Measurements from ENCODE around the gene ALKBH4.

The ALKBH4 gene

GRCh38 chr7:102453319-102453718, 11.3 kb downstream of the ALKBH4 start:
- DNase-seq = no peak

GRCh38 chr7:102452451-102452850, 12.2 kb downstream of the ALKBH4 start:
- DNase-seq = no peak

DNA sequence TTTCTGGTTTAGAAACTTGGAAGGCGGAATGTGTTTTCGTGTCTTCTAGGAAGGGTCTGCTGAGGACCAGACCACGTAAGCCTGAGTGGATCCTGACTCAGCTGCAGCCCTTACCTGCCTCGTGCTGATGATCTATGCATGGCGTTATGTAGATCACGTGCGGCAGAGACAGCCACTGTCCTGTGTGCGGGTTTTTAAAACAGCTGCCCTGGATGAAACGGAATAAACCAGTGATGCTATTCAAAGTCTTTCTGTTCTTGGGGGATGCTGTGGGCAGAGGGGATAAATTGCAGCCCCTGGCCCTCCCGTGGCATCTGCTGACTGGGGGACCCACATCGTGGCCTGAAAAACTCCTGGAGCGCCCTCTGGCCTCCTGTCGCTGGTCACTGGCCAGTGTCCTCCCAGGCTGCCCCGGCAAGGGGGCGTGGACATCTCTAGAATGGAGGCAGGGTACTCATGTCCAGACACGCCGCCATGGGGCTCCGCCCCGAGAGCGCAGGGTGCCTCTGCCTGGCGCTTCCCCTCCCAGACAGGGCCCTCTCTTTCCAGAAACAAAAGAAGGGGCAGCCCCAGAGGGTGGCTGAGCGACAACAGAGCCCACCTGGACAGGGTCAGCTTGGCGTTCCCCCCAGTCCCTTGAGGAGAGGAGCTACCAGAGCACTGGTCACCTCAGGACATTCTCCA, 13.2 kb downstream of the ALKBH4 start:
- DNase-seq = no peak

GRCh38 chr7:102450242-102450641, 14.4 kb downstream of the ALKBH4 start:
- DNase-seq = no peak

DNA sequence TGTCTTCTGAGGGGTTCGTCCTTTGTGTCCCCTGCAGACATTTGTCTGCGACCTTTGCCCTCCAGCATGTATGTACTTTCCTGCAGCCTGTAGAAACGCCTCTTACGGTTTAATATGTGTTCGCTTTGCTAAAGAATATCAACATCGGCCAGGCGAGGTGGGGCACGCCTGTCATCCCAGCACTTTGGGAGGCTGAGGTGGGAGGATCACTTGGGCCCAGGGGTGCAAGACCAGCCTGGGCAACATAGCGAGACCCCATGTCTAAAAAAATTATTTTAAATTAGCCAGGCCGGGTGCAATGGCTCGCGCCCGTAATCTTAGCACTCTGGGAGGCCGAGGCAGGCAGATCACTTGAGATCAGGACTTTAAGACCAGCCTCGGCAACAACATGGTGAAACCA, 15.5 kb downstream of the ALKBH4 start:
- no peak for DNase-seq

GRCh38 chr7:102447311-102447710, 17.4 kb downstream of the ALKBH4 start:
- no peak for DNase-seq

- no peak for DNase-seq
These were observed 18.1 kb downstream of the ALKBH4 start for GRCh38 chr7:102446387-102447156.

- no peak for DNase-seq
These were observed 19.0 kb downstream of the ALKBH4 start for GRCh38 chr7:102445674-102446071.

GRCh38 chr7:102444961-102445673, 19.5 kb downstream of the ALKBH4 start:
- DNase-seq = no peak

- no peak for DNase-seq
These were observed 24.5 kb downstream of the ALKBH4 start for GRCh38 chr7:102439963-102440795.

DNA sequence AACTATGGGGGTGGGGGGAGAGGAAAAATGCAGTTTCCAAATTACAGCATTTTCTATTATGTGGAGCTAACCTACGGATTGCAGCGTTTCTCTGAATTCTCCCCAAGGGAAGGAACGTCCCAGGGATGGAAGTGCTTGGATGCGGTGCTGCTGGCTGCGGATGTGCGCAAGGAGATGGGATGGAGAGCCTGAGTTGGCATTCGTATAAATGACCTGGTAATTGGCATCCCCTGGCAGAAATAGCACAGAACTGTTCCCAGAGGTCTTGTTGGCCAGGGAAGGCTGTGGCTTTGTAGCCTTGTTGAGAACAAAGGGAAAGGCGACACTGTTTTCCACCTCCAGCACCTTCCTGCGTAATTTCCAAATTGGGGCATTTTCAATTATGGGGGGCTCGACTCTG, 28.5 kb downstream of the ALKBH4 start:
- DNase-seq = no peak

DNA sequence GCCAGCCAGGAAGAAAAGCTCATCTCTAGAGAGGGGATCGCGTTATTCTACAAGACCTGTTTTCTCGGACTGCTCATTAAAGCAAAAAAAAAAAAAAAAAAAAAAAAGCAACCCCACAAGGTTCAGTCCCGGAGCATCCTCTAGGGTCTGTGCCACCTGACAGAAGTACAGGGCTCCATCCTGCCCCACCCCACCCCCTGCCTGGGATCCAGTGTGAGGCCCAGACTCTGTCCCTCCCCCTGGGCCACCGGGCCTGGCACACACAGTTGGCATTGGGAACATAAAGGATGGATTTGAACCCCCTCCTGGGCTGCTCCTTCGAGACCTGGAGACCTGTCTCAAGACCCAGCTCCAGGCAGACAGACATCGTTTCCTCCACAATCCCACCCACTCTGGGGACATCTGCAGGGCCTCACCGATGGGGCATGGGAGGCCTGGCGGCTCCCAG, 30.6 kb downstream of the ALKBH4 start:
- DNase-seq = no peak

- DNase-seq = no peak
These were observed 31.2 kb downstream of the ALKBH4 start, which contains the start of gene ORAI2 for GRCh38 chr7:102433219-102434038. ORAI2 (plus strand) TSS chr7:102433575; CDS start chr7:102438957, 5,382 bp downstream.

GRCh38 chr7:102432442-102433218, 32.0 kb downstream of the ALKBH4 start:
- DNase-seq = no peak

DNA sequence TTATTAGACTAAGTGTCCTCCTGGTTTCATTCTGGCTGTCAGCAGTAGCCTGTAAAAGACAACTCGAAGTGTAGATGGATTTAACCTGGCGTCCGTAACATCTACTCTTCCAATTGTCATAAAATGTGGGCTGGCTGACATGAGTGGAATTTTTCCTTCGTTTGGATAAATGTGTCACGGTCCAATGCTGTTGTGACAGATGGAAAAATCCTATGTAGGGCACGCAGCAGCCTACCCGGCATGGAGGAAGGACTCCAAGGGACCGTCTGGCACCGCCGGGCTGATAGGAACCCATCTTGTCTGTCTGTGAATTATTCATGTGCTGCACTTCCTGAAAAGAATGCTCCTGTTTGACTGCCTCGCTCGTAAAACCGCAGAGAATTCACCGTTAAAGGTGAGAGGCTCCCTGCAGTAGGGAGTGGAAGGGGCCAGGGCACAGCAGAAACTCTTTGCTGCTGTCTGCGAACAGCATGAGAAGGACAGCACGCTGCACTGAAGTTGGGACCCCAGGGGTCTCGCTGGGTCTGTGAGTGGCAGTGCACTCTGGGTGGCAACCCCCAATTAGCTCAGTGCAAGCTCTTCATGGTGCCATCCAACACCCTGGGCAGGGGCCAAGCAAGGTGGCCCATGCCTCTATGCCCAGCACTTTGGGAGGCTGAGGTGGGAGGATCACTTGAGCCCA, 32.9 kb downstream of the ALKBH4 start:
- peak; percentile 12 for DNase-seq

GRCh38 chr7:102429141-102429899, 35.3 kb downstream of the ALKBH4 start:
- DNase-seq = no peak

GRCh38 chr7:102427019-102427405, 37.7 kb downstream of the ALKBH4 start:
- DNase-seq = no peak

GRCh38 chr7:102426268-102427018, 38.2 kb downstream of the ALKBH4 start:
- DNase-seq = no peak

All from NCI-H2029 treated with DMSO at 0.1 percent for 48 hours (cell line).